A673 (cell line): ENCODE measurements around the gene TSC22D3. TPM values are rescaled to one million over a fixed set of nuclear protein-coding genes. Genes with fewer than 3 reads are reported as not detected.

Experiments
- BruUV-seq: library from RNA; stranded (reverse); fragments of 400-500 nt; replicated peaks from 2 replicates; lab custom pipeline; 2021; lab: Mats Ljungman, UMichigan
- CTCF ChIA-PET: fragments of 300-600 bp; sonication (Branson Sonifier 250); formaldehyde crosslinking; loops from one replicate; lab custom pipeline; 2022; ENCODE audit warnings: antibody characterized with exemption; lab: Charles Lee
- POLR2A ChIA-PET: fragments of 300-600 bp; sonication (Branson Sonifier 250); formaldehyde crosslinking; loops from one replicate; lab custom pipeline; 2022; ENCODE audit warnings: antibody characterized with exemption; ENCODE audit not compliant: low non-redundant PET; lab: Charles Lee
- DNase-seq: peaks from one replicate; pipeline ENCODE4 v3.0.0-alpha.2; 2015; ENCODE audit warnings: low spot score
- H3K27ac ChIP-seq: fragments of 200-600 bp; sonication (generic); 2 replicates; pipeline ENCODE4 v1.5.1; 2016; ENCODE audit warnings: mixed run types, low read depth, mild to moderate bottlenecking, mixed read lengths, antibody characterized with exemption, low read length; ENCODE audit not compliant: poor library complexity, severe bottlenecking
- H3K27me3 ChIP-seq: fragments of 200-600 bp; sonication (generic); replicated peaks from 2 replicates; pipeline ENCODE4 v1.6.1; 2017; ENCODE audit warnings: mixed run types, low read depth, mild to moderate bottlenecking, mixed read lengths, antibody characterized with exemption, low read length; ENCODE audit not compliant: insufficient read depth, poor library complexity
- H3K36me3 ChIP-seq: fragments of 200-600 bp; sonication (generic); 2 replicates; pipeline ENCODE4 v1.6.1; 2016; ENCODE audit warnings: mixed run types, mild to moderate bottlenecking, mixed read lengths, antibody characterized with exemption, low read length; ENCODE audit not compliant: insufficient read depth, poor library complexity, severe bottlenecking
- H3K4me1 ChIP-seq: fragments of 200-600 bp; sonication (generic); 2 replicates; pipeline ENCODE4 v1.6.1; 2017; ENCODE audit warnings: mixed run types, mild to moderate bottlenecking, mixed read lengths, antibody characterized with exemption, low read length; ENCODE audit not compliant: insufficient read depth, poor library complexity, severe bottlenecking
- H3K4me3 ChIP-seq: fragments of 200-600 bp; sonication (generic); 2 replicates; pipeline ENCODE4 v1.5.1; 2016; ENCODE audit warnings: low read depth, mixed run types, mild to moderate bottlenecking, mixed read lengths, low read length; ENCODE audit not compliant: poor library complexity, severe bottlenecking
- H3K9me3 ChIP-seq: fragments of 200-600 bp; sonication (generic); 2 replicates; pipeline ENCODE4 v1.6.1; 2016; ENCODE audit warnings: mixed run types, low read depth, mild to moderate bottlenecking, mixed read lengths, antibody characterized with exemption, low read length; ENCODE audit not compliant: poor library complexity, severe bottlenecking
- CTCF ChIP-seq: fragments of 300-800, 200-600 bp; sonication (generic); conservative IDR thresholded peaks from 2 replicates; pipeline ENCODE4 v1.5.1; 2017; ENCODE audit warnings: low read depth, mild to moderate bottlenecking, antibody characterized with exemption, low read length, moderate library complexity, mixed read lengths
- EZH2 ChIP-seq: fragments of 200-600 bp; sonication (generic); IDR thresholded peaks from 2 replicates; pipeline ENCODE4 v1.6.1; 2017; ENCODE audit warnings: borderline replicate concordance, low read depth, mild to moderate bottlenecking, mixed read lengths, antibody characterized with exemption, low read length; ENCODE audit not compliant: poor library complexity, severe bottlenecking
- intact Hi-C: fragments of 100-400 bp; cut with micrococcal nuclease; formaldehyde crosslinking; loops from one replicate; pipeline ENCODE4 v1.10.0; 2022; ENCODE audit not compliant: unreplicated experiment
- total RNA-seq: library from RNA; stranded (reverse); gene quantifications from 2 replicates; pipeline ENCODE4 v1.2.3, GENCODE V29; 2021

TSC22D3 gene
- total RNA-seq, 1 experiment from 2014 or later: 10.6 TPM

GRCh38 chrX:107704181-107704580 lies 71.4 kb downstream of the TSC22D3 start:
- H3K27ac ChIP-seq: no peak overlapping the region
- intact Hi-C loops: no loop called here
- no TSS peak for BruUV-seq
- H3K4me1 ChIP-seq: no peaks in the 10 kb centered on the region
- ChIA-PET CTCF (no interaction called here), POLR2A (no interaction called here)
- no peaks in the 10 kb centered on the region for H3K27me3 ChIP-seq
- no peak for TF ChIP-seq EZH2
- TF ChIP-seq CTCF: no peak
- no peak for DNase-seq
- no peaks in the 10 kb centered on the region for H3K9me3 ChIP-seq
- H3K36me3 ChIP-seq: no peaks in the 10 kb centered on the region
- H3K4me3 ChIP-seq: no peak overlapping the region

- no TSS peak for BruUV-seq
- ChIA-PET POLR2A (no interaction called here), CTCF (no interaction called here)
- DNase-seq: no peak
- Histone ChIP-seq H3K27me3 (no peaks in the 10 kb centered on the region), H3K4me1 (no peaks in the 10 kb centered on the region), H3K9me3 (no peaks in the 10 kb centered on the region), H3K4me3 (no peak overlapping the region), H3K27ac (no peak overlapping the region), H3K36me3 (no peaks in the 10 kb centered on the region)
- intact Hi-C loops: no loop called here
- no peak for TF ChIP-seq CTCF
- no peak for TF ChIP-seq EZH2
Observed at GRCh38 chrX:107701493-107702121, 74.0 kb downstream of the TSC22D3 start.

GRCh38 chrX:107700790-107701189 lies 74.8 kb downstream of the TSC22D3 start:
- Histone ChIP-seq H3K4me1 (no peaks in the 10 kb centered on the region), H3K36me3 (no peaks in the 10 kb centered on the region), H3K4me3 (no peak overlapping the region), H3K9me3 (no peaks in the 10 kb centered on the region), H3K27me3 (no peaks in the 10 kb centered on the region), H3K27ac (no peak overlapping the region)
- ChIA-PET CTCF (no interaction called here), POLR2A (no interaction called here)
- BruUV-seq: no TSS peak
- intact Hi-C loops: no loop called here
- DNase-seq: no peak
- TF ChIP-seq EZH2: no peak
- TF ChIP-seq CTCF: no peak
